GM13977 (cell line): Measurements from ENCODE around the gene SUN5.

ENCODE experiments used
- DNase-seq: peaks from one replicate; pipeline ENCODE4 v3.0.0; 2012; ENCODE audit warnings: low spot score
- in situ Hi-C: fragments of 300-500 bp; cut with MboI; formaldehyde crosslinking; loops from one replicate; pipeline ENCODE4 v1.12.0; 2022; ENCODE audit warnings: low sequenced_read_pairs, low pct_unique_long_range_greater_than_20kb, mixed read lengths, inconsistent platforms; ENCODE audit not compliant: unreplicated experiment
- TF ChIP-seq, protein P1 (sequence below): IDR thresholded peaks from 2 replicates; pipeline ENCODE4 v1.5.1; 2012; ENCODE audit warnings: mild to moderate bottlenecking, control low read depth; ENCODE audit not compliant: insufficient read depth; ENCODE audit errors: extremely low read depth, missing control alignments

The SUN5 gene

GRCh38 chr20:32982617-32983458 lies 21.4 kb downstream of the SUN5 start:
- DNase-seq, result no peak

DNA sequence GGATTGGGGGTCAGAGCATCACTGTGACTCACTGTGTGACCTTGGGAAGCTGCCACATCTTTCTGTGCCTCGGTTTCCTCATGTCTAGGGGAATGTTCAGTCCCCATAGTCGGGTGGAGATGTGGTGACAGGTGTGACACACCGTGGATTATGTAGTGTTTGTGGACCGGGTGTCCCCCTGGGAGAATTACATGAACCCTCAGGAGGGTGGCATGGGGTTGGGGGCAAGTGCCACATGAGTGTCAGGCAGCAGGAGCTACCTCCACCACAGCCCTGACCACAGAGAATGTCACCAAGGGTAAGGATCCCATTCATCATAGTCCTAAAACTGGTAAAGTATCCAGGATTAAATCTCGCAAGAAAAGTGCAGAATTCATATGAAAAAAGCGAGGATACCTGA lies 23.2 kb downstream of the SUN5 start:
- in situ Hi-C loops, result no loop called here
- TF ChIP-seq, protein P1, sequence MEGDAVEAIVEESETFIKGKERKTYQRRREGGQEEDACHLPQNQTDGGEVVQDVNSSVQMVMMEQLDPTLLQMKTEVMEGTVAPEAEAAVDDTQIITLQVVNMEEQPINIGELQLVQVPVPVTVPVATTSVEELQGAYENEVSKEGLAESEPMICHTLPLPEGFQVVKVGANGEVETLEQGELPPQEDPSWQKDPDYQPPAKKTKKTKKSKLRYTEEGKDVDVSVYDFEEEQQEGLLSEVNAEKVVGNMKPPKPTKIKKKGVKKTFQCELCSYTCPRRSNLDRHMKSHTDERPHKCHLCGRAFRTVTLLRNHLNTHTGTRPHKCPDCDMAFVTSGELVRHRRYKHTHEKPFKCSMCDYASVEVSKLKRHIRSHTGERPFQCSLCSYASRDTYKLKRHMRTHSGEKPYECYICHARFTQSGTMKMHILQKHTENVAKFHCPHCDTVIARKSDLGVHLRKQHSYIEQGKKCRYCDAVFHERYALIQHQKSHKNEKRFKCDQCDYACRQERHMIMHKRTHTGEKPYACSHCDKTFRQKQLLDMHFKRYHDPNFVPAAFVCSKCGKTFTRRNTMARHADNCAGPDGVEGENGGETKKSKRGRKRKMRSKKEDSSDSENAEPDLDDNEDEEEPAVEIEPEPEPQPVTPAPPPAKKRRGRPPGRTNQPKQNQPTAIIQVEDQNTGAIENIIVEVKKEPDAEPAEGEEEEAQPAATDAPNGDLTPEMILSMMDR, result no peak
- no peak for DNase-seq

More at GRCh38 chr20:32982617-32983458, 21.4 kb downstream of the SUN5 start:
- in situ Hi-C loops, result no loop called here
- TF ChIP-seq, protein P1, result no peak

- TF ChIP-seq, protein P1, result no peak
- DNase-seq, result no peak
- in situ Hi-C loops, result no loop called here
These were observed 23.9 kb downstream of the SUN5 start for GRCh38 chr20:32980131-32980941.

- TF ChIP-seq, protein P1, result no peak
- no peak for DNase-seq
- in situ Hi-C loops, result no loop called here
These were observed 24.8 kb downstream of the SUN5 start for GRCh38 chr20:32979201-32979998.

GRCh38 chr20:32978009-32978335 lies 26.3 kb downstream of the SUN5 start:
- in situ Hi-C loops, result no loop called here
- TF ChIP-seq, protein P1, result no peak
- DNase-seq, result no peak

- no peak for DNase-seq
- TF ChIP-seq, protein P1, result no peak
- in situ Hi-C loops, result no loop called here
These were observed 26.8 kb downstream of the SUN5 start for GRCh38 chr20:32977281-32978008.
